K562 (cell line): ENCODE data around the gene MBNL2. TPM values are rescaled to one million over a fixed set of nuclear protein-coding genes. Genes with fewer than 3 reads are reported as not detected.

Experiments used
- ETS1 ChIP-seq: conservative IDR thresholded peaks from 2 replicates; pipeline ENCODE4 v1.6.1; 2011; ENCODE audit warnings: low read depth, mild to moderate bottlenecking, low read length; ENCODE audit not compliant: control insufficient read depth
- GABPB2 ChIP-seq: fragments of 250-450 bp; sonication (Bioruptor Pico); conservative IDR thresholded peaks from 2 replicates; pipeline ENCODE4 v1.5.1; 2021; ENCODE audit warnings: mild to moderate bottlenecking
- KLF6 ChIP-seq: fragments of 250-450 bp; sonication (Bioruptor Pico); IDR thresholded peaks from 2 replicates; pipeline ENCODE4 v1.4.0; 2020; ENCODE audit warnings: mild to moderate bottlenecking, moderate library complexity, borderline replicate concordance
- NUFIP1 ChIP-seq: fragments of 450-650 bp; IDR thresholded peaks from 2 replicates; pipeline ENCODE4 v1.6.1; 2018; ENCODE audit not compliant: partially characterized antibody
- STAG1 ChIP-seq: sonication (generic); formaldehyde crosslinking; IDR thresholded peaks from 2 replicates; pipeline ENCODE4 v1.5.0; 2020; ENCODE audit warnings: missing genetic modification reagents, borderline replicate concordance
- TSC22D4 ChIP-seq: fragments of 450-650 bp; IDR thresholded peaks from 2 replicates; pipeline ENCODE4 v1.6.1; 2016; ENCODE audit warnings: missing genetic modification characterization, missing biosample characterization, control low read depth
- ZBTB17 ChIP-seq: fragments of 450-650 bp; formaldehyde crosslinking; IDR thresholded peaks from 2 replicates; pipeline ENCODE4 v1.4.0; 2020; ENCODE audit warnings: mild to moderate bottlenecking
- polyA plus RNA-seq, 8 experiments: library from polyadenylated mRNA; depleted of rRNA in 4 of 8; stranded (reverse) in 5 of 8; unstranded in 3 of 8; fragments of >200 nt; fragmentation: Nextera tagmentation in 2 of 8; fragmentation: Illumina TruSeq in 1 of 8; extraction: Ambion mirVana in 2 of 8; extraction: Trizol in 1 of 8; gene quantifications; 2 replicates each; pipeline versions ENCODE4 v1.2.1 to v1.2.3, GENCODE V29; 2011 to 2014; ENCODE audit warnings: inconsistent platforms in 1 of 8, missing spikeins in 1 of 8
- total RNA-seq, 7 experiments: library from RNA; depleted of rRNA in 6 of 7; stranded (reverse); fragments of >200 nt in 6 of 7; fragmentation: Illumina TruSeq in 2 of 7; extraction: Trizol in 2 of 7; gene quantifications; 2 replicates each; pipeline versions ENCODE4 v1.2.1 to v1.2.3, GENCODE V29; 2011 to 2021; ENCODE audit warnings: low replicate concordance in 1 of 7
- TF ChIP-seq, protein P1 (sequence below): fragments of 200-600 bp; sonication (generic); IDR thresholded peaks from one replicate; pipeline ENCODE4 v1.6.1; 2012; ENCODE audit warnings: mild to moderate bottlenecking, low read depth, low read length, inconsistent platforms
- TF ChIP-seq, protein P2 (sequence below): sonication (generic); formaldehyde crosslinking; IDR thresholded peaks from 2 replicates; pipeline ENCODE4 v1.8.0; 2022; ENCODE audit warnings: missing genetic modification reagents, mild to moderate bottlenecking, borderline replicate concordance

Gene MBNL2
- total and polyA plus RNA-seq, 9 of the 15 experiments (the other 6 are each of a cell fraction or from before 2014, with no cell fraction given): 7.0 to 24.8 (median 13.8) TPM

- TF ChIP-seq, protein P1, sequence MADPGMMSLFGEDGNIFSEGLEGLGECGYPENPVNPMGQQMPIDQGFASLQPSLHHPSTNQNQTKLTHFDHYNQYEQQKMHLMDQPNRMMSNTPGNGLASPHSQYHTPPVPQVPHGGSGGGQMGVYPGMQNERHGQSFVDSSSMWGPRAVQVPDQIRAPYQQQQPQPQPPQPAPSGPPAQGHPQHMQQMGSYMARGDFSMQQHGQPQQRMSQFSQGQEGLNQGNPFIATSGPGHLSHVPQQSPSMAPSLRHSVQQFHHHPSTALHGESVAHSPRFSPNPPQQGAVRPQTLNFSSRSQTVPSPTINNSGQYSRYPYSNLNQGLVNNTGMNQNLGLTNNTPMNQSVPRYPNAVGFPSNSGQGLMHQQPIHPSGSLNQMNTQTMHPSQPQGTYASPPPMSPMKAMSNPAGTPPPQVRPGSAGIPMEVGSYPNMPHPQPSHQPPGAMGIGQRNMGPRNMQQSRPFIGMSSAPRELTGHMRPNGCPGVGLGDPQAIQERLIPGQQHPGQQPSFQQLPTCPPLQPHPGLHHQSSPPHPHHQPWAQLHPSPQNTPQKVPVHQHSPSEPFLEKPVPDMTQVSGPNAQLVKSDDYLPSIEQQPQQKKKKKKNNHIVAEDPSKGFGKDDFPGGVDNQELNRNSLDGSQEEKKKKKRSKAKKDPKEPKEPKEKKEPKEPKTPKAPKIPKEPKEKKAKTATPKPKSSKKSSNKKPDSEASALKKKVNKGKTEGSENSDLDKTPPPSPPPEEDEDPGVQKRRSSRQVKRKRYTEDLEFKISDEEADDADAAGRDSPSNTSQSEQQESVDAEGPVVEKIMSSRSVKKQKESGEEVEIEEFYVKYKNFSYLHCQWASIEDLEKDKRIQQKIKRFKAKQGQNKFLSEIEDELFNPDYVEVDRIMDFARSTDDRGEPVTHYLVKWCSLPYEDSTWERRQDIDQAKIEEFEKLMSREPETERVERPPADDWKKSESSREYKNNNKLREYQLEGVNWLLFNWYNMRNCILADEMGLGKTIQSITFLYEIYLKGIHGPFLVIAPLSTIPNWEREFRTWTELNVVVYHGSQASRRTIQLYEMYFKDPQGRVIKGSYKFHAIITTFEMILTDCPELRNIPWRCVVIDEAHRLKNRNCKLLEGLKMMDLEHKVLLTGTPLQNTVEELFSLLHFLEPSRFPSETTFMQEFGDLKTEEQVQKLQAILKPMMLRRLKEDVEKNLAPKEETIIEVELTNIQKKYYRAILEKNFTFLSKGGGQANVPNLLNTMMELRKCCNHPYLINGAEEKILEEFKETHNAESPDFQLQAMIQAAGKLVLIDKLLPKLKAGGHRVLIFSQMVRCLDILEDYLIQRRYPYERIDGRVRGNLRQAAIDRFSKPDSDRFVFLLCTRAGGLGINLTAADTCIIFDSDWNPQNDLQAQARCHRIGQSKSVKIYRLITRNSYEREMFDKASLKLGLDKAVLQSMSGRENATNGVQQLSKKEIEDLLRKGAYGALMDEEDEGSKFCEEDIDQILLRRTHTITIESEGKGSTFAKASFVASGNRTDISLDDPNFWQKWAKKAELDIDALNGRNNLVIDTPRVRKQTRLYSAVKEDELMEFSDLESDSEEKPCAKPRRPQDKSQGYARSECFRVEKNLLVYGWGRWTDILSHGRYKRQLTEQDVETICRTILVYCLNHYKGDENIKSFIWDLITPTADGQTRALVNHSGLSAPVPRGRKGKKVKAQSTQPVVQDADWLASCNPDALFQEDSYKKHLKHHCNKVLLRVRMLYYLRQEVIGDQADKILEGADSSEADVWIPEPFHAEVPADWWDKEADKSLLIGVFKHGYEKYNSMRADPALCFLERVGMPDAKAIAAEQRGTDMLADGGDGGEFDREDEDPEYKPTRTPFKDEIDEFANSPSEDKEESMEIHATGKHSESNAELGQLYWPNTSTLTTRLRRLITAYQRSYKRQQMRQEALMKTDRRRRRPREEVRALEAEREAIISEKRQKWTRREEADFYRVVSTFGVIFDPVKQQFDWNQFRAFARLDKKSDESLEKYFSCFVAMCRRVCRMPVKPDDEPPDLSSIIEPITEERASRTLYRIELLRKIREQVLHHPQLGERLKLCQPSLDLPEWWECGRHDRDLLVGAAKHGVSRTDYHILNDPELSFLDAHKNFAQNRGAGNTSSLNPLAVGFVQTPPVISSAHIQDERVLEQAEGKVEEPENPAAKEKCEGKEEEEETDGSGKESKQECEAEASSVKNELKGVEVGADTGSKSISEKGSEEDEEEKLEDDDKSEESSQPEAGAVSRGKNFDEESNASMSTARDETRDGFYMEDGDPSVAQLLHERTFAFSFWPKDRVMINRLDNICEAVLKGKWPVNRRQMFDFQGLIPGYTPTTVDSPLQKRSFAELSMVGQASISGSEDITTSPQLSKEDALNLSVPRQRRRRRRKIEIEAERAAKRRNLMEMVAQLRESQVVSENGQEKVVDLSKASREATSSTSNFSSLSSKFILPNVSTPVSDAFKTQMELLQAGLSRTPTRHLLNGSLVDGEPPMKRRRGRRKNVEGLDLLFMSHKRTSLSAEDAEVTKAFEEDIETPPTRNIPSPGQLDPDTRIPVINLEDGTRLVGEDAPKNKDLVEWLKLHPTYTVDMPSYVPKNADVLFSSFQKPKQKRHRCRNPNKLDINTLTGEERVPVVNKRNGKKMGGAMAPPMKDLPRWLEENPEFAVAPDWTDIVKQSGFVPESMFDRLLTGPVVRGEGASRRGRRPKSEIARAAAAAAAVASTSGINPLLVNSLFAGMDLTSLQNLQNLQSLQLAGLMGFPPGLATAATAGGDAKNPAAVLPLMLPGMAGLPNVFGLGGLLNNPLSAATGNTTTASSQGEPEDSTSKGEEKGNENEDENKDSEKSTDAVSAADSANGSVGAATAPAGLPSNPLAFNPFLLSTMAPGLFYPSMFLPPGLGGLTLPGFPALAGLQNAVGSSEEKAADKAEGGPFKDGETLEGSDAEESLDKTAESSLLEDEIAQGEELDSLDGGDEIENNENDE: no peak
- TF ChIP-seq TSC22D4 (tag) (no peak), KLF6 (no peak; the same call in 1 of the 2 replicates), NUFIP1 (peak; percentile 38), ETS1 (no peak), STAG1 (CRISPR knock-in tag) (no peak), ZBTB17 (CRISPR knock-in tag) (0 out of 2 replicates have a peak, but pooled peaks have one; percentile 35), GABPB2 (CRISPR knock-in tag) (no peak)
- TF ChIP-seq, protein P2, sequence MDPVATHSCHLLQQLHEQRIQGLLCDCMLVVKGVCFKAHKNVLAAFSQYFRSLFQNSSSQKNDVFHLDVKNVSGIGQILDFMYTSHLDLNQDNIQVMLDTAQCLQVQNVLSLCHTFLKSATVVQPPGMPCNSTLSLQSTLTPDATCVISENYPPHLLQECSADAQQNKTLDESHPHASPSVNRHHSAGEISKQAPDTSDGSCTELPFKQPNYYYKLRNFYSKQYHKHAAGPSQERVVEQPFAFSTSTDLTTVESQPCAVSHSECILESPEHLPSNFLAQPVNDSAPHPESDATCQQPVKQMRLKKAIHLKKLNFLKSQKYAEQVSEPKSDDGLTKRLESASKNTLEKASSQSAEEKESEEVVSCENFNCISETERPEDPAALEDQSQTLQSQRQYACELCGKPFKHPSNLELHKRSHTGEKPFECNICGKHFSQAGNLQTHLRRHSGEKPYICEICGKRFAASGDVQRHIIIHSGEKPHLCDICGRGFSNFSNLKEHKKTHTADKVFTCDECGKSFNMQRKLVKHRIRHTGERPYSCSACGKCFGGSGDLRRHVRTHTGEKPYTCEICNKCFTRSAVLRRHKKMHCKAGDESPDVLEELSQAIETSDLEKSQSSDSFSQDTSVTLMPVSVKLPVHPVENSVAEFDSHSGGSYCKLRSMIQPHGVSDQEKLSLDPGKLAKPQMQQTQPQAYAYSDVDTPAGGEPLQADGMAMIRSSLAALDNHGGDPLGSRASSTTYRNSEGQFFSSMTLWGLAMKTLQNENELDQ (CRISPR knock-in tag): no peak
Observed at GRCh38 chr13:97259798-97260714, 37.9 kb downstream of the MBNL2 start (continued).
